H4 (cell line): ENCODE measurements around the gene PHLDA3. TPM values are rescaled to one million over a fixed set of nuclear protein-coding genes. Genes with fewer than 3 reads are reported as not detected.

Experiments used
- DNase-seq: peaks from one replicate; pipeline ENCODE4 v3.0.0-alpha.2; 2015; ENCODE audit warnings: low spot score
- total RNA-seq: library from RNA; depleted of rRNA; stranded (reverse); fragments of >200 nt; shearing (Covaris generic); gene quantifications from 2 replicates; pipeline ENCODE4 v1.2.3, GENCODE V29; 2014

The PHLDA3 gene
- total RNA-seq, 1 experiment from 2014 or later = 16.6 TPM

DNA sequence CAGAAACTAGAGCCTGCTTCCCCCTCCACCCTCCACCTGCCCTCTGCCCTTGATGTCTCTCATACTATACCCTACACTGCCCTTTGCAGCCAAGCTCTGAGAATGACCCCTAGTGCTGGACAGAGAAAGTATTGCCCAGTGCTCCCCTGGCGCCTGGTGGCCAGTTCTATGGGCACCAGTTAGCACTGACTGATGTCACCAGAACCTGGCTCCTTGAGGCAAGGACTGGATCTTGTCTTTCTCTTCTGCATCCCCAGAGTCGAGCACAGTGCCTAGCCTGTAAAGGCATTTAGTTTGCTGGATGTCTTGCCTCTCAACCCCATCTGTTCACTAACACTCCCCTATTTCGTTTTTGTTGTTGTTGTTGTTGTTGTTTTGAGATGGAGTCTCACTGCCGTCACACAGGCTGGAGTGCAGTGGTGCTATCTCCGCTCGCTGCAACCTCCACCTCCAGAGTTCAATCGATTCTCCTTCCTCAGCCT lies 5.9 kb downstream of the PHLDA3 start:
- DNase-seq = peak; percentile 31

GRCh38 chr1:201461645-201462441 lies 7.1 kb downstream of the PHLDA3 start:
- DNase-seq = peak; percentile 97

DNA sequence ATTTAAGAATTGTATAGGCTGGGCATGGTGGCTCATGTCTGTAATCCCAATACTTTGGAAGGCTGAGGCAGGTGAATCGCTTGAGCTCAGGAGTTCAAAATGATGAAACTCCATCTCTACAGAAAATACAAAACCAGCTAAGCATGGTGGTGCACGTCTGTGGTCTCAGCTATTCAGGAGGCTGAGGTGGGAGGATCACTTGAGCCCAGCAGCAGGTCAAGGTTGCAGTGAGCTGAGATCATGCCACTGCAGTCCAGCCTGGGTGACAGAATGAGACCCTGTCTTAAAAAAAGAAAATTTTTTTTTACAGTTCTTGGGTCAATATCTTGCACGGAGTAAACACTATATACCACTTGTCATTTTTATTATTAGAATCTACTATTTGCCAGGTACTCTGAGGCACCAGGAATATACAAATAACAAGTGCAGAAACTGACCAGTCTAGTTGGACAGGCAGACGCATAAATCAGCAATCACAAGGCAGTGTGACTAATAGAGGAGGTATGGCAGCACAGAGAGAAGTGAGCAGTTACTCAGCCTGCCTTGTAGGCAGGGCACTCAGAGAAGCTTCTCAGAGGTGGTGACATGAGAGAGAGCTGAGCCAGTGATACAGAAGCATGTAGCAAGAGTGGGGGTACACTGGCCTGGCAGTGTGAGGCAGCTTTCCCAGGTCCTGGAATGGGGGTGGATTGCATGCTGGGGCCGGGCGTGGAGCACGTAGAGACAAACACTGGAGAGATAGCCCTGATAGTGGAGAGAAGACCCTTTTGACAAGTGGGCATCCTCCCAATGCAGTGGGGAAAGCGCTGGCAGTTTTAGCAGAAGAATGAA lies 8.0 kb downstream of the PHLDA3 start:
- peak; percentile 89 for DNase-seq

- no peak for DNase-seq
These were observed 9.2 kb downstream of the PHLDA3 start for GRCh38 chr1:201459775-201460174.

DNA sequence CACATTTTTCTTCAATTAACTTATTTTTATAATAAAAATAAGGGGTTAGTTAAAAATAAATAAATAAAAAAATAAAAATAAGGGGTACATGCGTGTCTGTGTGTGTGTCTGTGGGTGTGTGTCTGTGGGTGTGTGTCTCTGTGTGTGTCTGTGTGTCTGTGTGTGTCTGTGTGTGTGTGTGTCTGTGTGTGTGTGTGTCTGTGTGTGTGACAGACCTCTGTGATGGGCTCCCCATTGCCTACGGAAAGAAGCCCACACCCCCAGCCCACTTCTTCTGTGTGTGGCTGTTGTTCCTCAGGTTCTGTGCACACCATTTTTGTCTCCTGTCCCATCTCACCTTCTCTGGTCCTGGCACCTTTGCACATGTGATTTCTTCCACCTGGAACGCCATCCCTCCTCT lies 9.9 kb downstream of the PHLDA3 start:
- DNase-seq = no peak

DNA sequence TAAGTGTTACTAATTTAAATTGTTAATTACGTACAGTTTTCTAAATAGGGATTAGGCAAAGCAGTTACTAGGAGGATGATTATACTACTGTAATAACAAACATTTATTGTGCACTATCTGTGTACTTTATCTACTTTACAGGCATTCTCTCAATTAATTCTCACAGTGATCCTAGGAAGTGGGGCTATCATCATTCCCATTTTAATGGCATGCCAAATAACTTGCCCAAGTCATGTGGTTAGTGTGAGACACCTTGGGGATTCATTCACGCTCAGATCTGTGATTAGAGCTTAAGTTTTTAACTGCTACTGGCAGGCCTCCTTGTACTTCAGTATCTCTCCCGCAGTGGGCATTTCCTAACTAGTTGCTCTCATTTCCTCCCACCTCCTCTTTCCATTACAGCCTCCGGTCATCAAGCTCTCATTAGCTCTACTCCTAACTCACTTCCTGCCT lies 11.5 kb downstream of the PHLDA3 start:
- DNase-seq = no peak

DNA sequence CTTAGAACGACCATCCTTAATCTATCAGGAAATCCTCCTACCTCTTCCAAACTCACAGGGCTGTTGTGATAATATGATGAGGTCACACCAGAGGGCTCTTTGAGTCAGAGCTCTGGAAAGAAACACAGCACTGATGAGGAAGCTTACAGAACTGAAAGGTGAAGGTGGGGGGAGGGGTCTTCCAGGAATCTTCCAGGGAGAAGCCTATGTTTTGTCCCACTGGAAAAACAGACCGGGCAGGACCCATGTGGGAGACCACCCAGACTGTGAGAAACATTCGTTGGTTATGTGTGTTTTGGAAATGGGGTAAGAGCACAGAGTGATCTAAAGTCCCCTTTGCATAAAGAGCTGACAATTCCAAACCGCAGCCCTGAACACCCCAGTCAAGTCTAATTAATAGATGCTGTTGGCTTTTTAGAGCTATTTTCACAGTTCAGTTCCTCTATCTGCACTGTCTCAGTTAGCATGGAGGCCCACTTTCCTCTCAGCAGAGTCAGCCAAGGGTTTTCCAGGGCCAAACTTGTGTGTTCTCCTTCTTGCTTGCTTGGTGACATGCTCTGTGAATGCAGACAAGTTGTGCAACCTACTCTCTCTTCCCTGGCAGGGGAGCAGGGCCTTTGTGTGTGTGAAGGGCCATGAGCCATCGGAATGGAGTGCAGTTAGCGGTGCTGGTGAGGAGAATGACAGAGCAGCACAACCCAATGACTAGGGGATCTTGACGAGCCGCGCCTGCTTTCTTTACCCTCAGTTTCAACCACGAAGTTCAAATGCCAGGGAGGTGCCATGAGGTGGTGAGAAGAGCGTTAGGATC lies 12.3 kb downstream of the PHLDA3 start:
- peak; percentile 84 for DNase-seq

GRCh38 chr1:201455098-201455497 lies 13.9 kb downstream of the PHLDA3 start:
- no peak for DNase-seq

- no peak for DNase-seq
These were observed 14.4 kb downstream of the PHLDA3 start for GRCh38 chr1:201454608-201455007.

GRCh38 chr1:201452866-201453265 lies 16.1 kb downstream of the PHLDA3 start:
- no peak for DNase-seq

- DNase-seq = peak; percentile 81
These were observed 18.2 kb downstream of the PHLDA3 start for GRCh38 chr1:201450721-201451291.

GRCh38 chr1:201448990-201449389 lies 20.0 kb downstream of the PHLDA3 start:
- no peak for DNase-seq

GRCh38 chr1:201447903-201448871 lies 20.8 kb downstream of the PHLDA3 start:
- DNase-seq = peak; percentile 62

DNA sequence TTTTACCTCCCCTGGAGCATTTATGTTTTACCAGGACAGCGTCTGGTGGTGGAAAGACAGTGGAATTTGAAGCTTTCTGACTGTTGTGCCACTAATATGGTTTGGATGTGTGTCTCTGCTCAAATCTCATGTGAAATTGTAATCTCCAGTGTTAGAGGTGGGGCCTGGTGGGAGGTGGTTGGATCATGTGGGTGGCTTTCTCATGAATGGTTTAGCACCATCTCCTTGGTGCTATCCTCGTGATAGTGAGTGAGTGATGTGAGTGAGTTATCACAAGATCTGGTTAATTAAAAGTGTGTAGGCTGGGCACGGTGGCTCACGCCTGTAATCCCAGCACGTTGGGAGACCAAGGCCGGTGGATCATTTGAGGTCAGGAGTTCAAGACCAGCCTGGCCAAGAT lies 23.7 kb downstream of the PHLDA3 start:
- DNase-seq = no peak

DNA sequence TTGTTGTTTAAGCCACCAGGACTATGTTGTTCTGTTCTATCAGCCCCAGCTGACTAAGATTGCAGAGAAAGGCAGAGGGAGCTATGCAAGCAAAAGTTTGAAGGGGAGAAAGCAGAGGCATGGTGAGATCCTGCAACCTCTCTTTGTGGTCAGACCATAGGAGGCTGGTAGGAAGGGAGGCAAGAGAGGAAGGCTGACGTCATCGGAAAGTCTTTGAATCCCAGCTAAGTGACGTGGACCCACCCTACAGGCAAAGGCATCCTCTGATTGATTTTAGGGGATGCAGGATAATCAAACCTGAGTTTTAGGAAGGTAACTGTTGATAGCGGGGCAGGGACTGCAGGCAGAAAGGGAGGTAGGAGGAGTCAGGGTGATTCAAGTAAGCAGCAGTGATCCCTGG lies 24.2 kb downstream of the PHLDA3 start:
- DNase-seq = no peak

DNA sequence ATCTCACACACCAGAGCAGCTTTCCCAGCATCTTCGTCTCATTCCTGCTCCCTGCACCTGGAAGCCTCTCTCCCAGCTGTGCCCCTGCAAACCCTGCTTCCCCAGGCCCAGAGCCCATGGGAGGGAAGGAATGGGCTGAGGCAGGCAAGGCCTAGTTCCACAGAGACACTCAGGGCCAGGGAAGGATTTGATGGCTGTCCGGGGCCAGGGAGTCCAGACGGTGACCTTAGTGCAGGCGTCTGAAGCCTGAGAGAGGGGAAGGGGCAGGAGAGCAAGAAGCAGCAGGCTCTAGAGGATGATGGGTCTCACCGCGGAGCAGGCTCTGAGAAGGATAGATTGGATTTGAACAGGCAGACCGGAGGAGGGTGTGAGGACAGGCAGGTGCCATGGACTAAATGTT lies 25.2 kb downstream of the PHLDA3 start:
- no peak for DNase-seq

DNA sequence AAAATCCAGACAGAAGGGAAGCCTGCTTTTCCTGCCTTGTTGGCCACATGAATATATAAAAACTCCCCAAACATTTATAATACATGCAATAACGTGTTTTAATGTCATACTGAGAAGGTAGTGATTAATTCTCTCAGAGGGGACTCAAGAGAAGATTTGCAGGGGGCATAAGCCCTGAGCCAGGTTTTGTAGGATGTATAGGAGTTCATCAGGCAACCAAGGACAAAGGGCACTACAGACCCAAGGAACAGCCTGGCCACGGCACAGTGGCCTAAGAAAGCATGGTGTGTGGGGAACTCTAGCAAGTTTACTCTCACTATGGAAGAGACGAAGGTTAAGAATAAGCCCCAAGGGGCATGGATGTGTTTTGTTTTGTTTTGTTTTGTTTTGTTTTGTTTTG lies 32.0 kb downstream of the PHLDA3 start:
- DNase-seq = no peak

DNA sequence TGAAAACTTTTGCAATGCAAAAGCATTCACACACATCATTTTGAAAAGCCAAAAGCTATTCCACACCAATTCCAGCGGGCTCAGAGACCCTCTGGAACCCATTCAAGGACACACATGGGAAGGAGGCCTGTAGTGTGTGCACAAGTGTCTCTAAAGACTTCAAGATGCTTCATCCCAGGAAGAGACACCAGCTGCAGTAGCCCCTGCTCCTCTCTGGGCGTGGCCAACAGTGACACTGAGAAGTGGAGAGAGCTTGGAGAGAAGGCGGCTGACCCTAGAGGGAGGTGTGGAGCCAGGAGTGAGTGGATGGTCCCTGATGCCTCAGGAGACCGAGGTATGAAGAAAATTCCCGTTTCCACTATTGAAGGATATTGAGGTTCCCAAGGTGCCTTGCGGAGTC lies 32.6 kb downstream of the PHLDA3 start:
- no peak for DNase-seq

GRCh38 chr1:201434266-201434665 lies 34.7 kb downstream of the PHLDA3 start:
- DNase-seq = no peak

- no peak for DNase-seq
These were observed 35.4 kb downstream of the PHLDA3 start for GRCh38 chr1:201433609-201434008.
